ENCODE results near the gene RNU6-1.

RNU6-1 gene

DNA sequence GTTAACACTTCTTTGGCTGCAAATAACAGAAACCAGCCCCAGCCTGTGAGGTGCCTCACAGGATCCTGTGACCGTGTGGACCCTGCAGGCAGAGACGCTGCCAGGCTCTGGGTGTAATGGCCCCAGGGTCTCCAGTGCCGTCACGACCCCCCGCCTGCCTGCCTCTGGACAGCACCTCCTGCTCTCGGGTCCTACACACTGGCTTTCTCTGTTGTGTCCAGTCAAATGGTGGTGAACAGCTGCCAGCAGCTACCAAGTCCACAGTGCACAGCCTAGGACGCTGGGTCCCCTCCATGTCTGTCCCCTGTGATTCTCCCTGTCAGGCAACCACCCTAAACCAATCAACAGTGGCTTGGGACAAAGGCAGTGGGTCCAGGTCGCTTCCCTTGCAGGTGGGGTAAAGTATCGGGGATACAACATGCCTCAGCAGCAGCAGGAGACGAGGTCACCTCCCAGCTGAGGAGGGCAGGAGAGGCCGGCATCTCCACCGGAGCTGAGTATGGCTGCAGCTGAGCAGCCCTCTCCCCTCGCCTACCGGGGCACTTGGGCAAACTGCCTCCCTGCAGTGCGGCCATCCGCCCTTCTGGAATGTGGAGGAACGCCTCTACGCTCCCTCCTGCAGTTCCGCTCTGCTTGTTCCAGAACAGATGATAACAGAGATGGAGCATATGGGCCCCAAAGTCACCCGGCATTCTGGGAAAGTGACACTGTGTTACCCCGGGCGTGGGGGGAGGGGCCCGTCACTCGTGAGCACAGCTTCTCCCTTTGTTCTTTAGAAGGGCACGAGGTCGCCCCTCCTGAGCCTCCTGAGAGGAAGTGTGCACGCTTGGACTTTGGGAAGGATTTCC, 35.6 kb downstream of the RNU6-1 start:
- no peak overlapping the region for H3K4me3 ChIP-seq (ENCODE audit: low read depth, low read length)

DNA sequence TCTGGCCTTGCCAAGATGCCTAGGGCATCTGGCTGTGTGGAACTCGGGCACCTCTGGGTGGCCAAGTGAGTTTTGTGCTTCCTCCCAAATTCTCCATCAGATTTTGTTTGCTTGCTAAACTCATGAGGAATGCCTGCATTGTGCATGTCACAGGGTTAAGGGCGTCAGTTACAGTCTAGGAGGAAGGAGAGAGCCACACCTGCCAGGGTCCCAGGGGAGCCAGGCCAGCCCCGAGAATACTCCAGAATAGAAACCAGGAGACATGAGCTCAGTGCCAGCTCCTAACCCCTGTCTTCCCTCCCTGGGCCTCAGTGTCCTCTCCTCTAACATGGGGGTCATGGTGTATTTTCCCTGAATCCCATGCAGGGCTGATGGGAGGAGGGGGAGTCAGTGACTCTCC, 36.5 kb downstream of the RNU6-1 start:
- H3K4me3 ChIP-seq (ENCODE audit: low read depth, low read length) = no peak overlapping the region

GRCh38 chr15:67801926-67802914, 37.6 kb downstream of the RNU6-1 start:
- no peak overlapping the region for H3K4me3 ChIP-seq (ENCODE audit: low read depth, low read length)

GRCh38 chr15:67801142-67801541, 38.7 kb downstream of the RNU6-1 start:
- H3K4me3 ChIP-seq (ENCODE audit: low read depth, low read length) = no peak overlapping the region

DNA sequence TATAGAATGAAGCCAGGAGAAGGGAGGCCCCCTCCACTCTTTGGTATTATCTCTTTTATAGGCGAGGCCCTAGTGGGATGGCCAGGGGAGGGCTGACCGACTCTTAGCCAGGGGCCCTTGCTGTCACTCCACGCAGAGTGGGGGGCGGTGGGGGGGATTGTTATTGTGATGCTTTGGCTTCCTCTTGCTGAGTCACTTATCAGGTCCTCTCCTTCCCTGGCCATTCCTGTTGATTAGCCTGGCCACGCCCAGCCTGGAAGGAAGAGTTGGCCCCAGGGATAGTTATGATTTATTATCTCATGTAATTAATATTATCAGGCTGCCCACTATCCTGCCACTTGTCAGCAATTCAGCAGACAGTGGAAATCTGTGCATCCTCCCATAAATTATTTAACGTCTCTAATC, 40.0 kb downstream of the RNU6-1 start:
- H3K4me3 ChIP-seq (ENCODE audit: low read depth, low read length) = no peak overlapping the region

DNA sequence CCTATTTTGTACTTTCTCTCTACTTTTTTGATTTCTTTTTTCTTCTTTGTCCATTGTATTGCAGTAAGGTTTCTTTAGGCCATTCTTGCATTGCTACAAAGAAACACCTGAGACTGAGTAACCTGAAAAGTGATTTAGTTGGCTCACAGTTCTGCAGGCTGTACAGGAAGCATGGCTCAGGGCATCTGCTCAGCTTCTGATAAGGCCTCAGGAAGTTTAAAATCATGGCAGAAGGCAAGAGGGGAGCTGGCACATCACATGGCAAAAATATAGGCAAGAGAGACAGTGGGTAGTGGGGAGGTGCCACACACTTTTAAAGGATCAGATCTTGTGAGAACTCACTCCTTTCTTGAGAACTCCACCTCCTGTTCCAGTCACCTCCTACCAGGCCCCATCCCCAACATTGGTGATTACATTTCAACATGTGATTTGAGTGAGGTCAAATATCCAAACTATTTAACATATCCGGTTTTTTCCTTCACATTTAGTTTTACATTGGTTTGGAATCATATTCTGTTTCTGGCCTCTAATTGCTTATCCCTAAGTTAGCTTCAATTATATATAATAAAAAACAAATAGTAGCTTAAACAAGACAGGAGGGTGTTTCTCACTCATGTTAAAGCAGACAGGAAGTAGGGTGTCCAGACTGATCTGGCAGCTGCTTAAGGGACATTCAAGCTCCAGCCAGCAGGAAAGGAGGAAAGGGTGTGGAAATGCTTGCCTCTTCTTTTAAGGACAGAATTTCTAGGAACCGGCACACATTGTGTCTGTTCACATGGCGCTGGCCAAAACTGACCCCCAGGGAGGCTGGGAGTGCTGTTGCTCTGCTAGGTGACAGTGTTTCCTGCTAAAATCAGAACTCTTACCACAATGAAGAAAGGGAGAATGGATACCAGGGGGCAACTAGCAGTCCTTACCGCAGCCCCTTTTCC, 43.4 kb downstream of the RNU6-1 start:
- no peak overlapping the region for H3K4me3 ChIP-seq (ENCODE audit: low read depth, low read length)

- no peak overlapping the region for H3K4me3 ChIP-seq (ENCODE audit: low read depth, low read length)
Measured at GRCh38 chr15:67794832-67795574, 44.8 kb downstream of the RNU6-1 start.

DNA sequence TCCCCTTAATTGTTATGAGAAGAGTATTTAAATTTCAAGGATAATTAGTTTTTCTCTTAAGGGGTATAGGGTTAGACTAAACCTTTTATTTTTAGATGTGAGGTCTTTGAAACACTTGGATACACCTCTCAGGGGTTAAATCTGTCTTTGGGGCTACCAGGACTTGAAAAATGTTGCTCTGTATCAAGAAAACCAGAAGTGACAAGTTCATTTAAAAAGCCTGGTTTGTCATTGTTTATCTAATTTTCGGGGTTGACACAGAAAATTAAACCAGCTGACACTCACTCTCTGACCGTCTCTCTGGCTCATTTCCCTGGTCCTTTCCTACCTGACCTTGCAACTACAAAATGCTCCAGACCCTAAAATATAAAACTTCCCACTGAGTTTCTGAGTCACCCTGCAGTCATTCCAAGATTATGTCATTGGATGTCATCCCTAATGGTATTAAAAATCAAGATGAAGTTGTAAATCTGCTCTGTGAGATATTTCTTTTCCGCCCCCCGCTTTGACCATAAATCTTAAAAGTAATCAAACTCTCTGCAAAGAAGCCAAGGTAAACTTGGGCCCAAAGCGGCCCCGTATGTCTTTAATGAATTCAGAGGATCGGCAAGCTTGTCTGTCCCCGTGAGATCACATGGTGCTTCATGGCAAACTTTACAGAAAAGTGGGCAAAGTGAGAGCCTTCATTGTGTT, 47.4 kb downstream of the RNU6-1 start:
- no peak overlapping the region for H3K4me3 ChIP-seq (ENCODE audit: low read depth, low read length)

- H3K4me3 ChIP-seq (ENCODE audit: low read depth, low read length) = no peak overlapping the region
Measured at GRCh38 chr15:67790610-67791319, 49.1 kb downstream of the RNU6-1 start.

Measured in iPS-11a (cell line).